Tibial nerve (tissue), 3 donors: ENCODE results near the gene IBA57.

ENCODE experiments used
- CTCF ChIP-seq, 5 experiments: fragments of 200-600 bp in 3 of 5; fragments of 450-650 bp in 2 of 5; sonication (generic) in 3 of 5; IDR thresholded peaks; one replicate each; pipeline ENCODE4 v1.5.1; 2016 to 2019; ENCODE audit warnings: antibody characterized with exemption in 5 of 5, mild to moderate bottlenecking in 3 of 5, moderate library complexity in 2 of 5
- POLR2A ChIP-seq, 2 donors: fragments of 450-650 bp; IDR thresholded peaks; one replicate each; pipeline ENCODE4 v1.6.1; 2017; ENCODE audit warnings: antibody characterized with exemption in 2 of 2, mild to moderate bottlenecking in 2 of 2, moderate library complexity in 2 of 2

- TF ChIP-seq CTCF (IDR thresholded peaks at IDR 0.05) (no peak), POLR2A (IDR thresholded peaks at IDR 0.05) (no peak)
Observed at GRCh38 chr1:228194436-228194835, 28.8 kb downstream of the IBA57 start.
